Activated T-helper 2 cell treated with anti-CD3 and anti-CD28 coated beads, Interferon-gamma antibody, Interleukin-2, Interleukin-4, amounts not matched to agents 10 μg/mL and 5 μg/mL and 100 μg/mL, durations not matched to agents 14 hours and 24 hours and 36 hours (primary cell): ENCODE measurements around the gene TMEM178B. TPM values are rescaled to one million over a fixed set of nuclear protein-coding genes. Genes with fewer than 3 reads are reported as not detected.

ENCODE experiments used
- DNase-seq: peaks from one replicate; pipeline ENCODE4 v3.0.0; 2021; ENCODE audit warnings: low spot score
- H3K27ac Mint-ChIP-seq: one replicate; pipeline ENCODE4 v1.8.0; 2021; ENCODE audit warnings: mixed read lengths
- H3K27me3 Mint-ChIP-seq: one replicate; pipeline ENCODE4 v1.8.0; 2021; ENCODE audit warnings: low read depth, mixed read lengths
- H3K36me3 Mint-ChIP-seq: one replicate; pipeline ENCODE4 v1.8.0; 2021; ENCODE audit warnings: low read depth, mixed read lengths
- H3K4me1 Mint-ChIP-seq: one replicate; pipeline ENCODE4 v1.8.0; 2021; ENCODE audit warnings: low read depth, mixed read lengths
- H3K4me3 Mint-ChIP-seq: one replicate; pipeline ENCODE4 v1.8.0; 2021; ENCODE audit warnings: low read depth, mild to moderate bottlenecking, moderate library complexity, mixed read lengths
- H3K9me3 Mint-ChIP-seq: one replicate; pipeline ENCODE4 v1.8.0; 2021; ENCODE audit warnings: mixed read lengths
- intact Hi-C: fragments of 100-400 bp; cut with micrococcal nuclease; formaldehyde crosslinking; loops from one replicate; pipeline ENCODE4 v1.15.1; 2023
- total RNA-seq: library from RNA; stranded (reverse); gene quantifications from 2 replicates; pipeline ENCODE4 v1.2.3, GENCODE V29; 2022

Gene TMEM178B
- total RNA-seq, 1 donor from 2014 or later, result 0.30 TPM

DNA sequence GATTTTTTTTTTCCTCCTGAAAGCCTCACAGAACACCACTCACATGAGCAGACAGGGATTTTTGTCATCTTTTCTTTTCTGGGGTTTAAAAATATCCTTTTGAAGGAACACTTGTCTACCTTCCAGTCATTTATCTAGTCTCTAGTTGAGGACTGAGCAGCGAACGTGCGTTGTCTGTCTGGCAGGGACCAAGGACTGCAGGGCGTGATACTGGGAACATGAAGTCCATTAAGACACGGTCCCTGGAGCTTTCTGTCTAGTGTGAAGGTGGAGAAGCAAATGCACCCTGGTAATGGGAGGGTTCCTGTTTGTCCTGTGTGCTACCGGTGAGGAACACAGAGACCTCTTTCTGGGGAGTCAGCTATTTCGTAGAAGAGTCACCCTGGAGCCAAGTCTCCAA, 207.4 kb downstream of the TMEM178B start:
- no peak for DNase-seq
- no peaks in the 10 kb centered on the region for H3K27me3 Mint-ChIP-seq
- no peaks in the 10 kb centered on the region for H3K9me3 Mint-ChIP-seq
- H3K4me3 Mint-ChIP-seq, result no peak overlapping the region
- no peak overlapping the region for H3K27ac Mint-ChIP-seq
- intact Hi-C loops, result no loop called here
- no peaks in the 10 kb centered on the region for H3K36me3 Mint-ChIP-seq
- no peaks in the 10 kb centered on the region for H3K4me1 Mint-ChIP-seq

DNA sequence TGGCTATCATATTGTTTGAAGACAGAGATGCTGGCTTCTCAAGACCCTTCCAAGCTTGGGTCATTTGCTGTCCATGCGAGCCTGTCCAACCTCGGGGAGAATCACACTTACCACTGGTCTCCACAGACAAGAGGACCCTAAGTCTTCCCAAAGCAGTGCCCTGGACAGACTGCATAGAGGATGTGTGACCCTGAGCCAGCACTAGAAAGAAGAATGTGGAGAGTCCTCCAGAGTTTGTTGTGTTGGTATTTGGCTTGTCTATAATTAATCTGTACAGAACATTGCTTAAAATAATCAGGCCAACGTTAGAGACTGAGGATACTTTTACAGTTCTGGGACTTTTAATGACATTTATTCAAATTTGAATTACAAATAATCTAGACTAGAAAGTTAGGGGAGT, 212.7 kb downstream of the TMEM178B start:
- no peaks in the 10 kb centered on the region for H3K9me3 Mint-ChIP-seq
- H3K27ac Mint-ChIP-seq, result no peak overlapping the region
- H3K4me3 Mint-ChIP-seq, result no peak overlapping the region
- no peaks in the 10 kb centered on the region for H3K4me1 Mint-ChIP-seq
- no peaks in the 10 kb centered on the region for H3K36me3 Mint-ChIP-seq
- H3K27me3 Mint-ChIP-seq, result peaks cover 2% of the 10 kb centered on the region
- DNase-seq, result no peak
- intact Hi-C loops, result no loop called here

GRCh38 chr7:141287936-141288335, 214.1 kb downstream of the TMEM178B start:
- intact Hi-C loops, result no loop called here

GRCh38 chr7:141288626-141289025, 214.8 kb downstream of the TMEM178B start:
- Mint-ChIP-seq H3K4me3 (no peak overlapping the region), H3K27ac (no peak overlapping the region), H3K27me3 (peaks cover 6% of the 10 kb centered on the region), H3K36me3 (no peaks in the 10 kb centered on the region), H3K9me3 (no peaks in the 10 kb centered on the region), H3K4me1 (no peaks in the 10 kb centered on the region)
- no peak for DNase-seq
- intact Hi-C loops, result no loop called here

More at GRCh38 chr7:141287936-141288335, 214.1 kb downstream of the TMEM178B start:
- H3K4me3 Mint-ChIP-seq, result no peak overlapping the region
- H3K27me3 Mint-ChIP-seq, result peaks cover 6% of the 10 kb centered on the region
- no peak for DNase-seq
- no peaks in the 10 kb centered on the region for H3K36me3 Mint-ChIP-seq
- no peak overlapping the region for H3K27ac Mint-ChIP-seq
- H3K9me3 Mint-ChIP-seq, result no peaks in the 10 kb centered on the region
- H3K4me1 Mint-ChIP-seq, result no peaks in the 10 kb centered on the region

DNA sequence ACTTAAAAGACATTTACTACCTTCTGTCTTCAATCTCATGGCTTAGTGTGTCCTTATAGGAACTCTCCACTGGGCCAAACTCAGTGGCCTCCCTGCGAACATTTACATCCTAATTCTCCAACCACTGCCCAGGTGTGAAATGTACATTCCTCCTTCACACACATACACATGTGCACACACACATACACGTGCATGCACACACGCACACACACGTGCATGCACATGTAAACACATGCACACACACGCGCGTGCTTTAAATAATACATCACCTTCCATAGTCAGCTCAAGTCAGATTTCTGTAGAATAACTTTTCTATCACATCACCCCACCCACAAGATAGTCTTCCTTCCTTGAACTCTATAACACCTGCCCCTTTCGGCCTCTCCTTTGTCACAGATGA, 216.5 kb downstream of the TMEM178B start:
- no peak for DNase-seq
- no peak overlapping the region for H3K4me3 Mint-ChIP-seq
- intact Hi-C loops, result no loop called here
- no peaks in the 10 kb centered on the region for H3K4me1 Mint-ChIP-seq
- H3K27ac Mint-ChIP-seq, result no peak overlapping the region
- no peaks in the 10 kb centered on the region for H3K9me3 Mint-ChIP-seq
- peaks cover 6% of the 10 kb centered on the region for H3K27me3 Mint-ChIP-seq
- no peaks in the 10 kb centered on the region for H3K36me3 Mint-ChIP-seq

DNA sequence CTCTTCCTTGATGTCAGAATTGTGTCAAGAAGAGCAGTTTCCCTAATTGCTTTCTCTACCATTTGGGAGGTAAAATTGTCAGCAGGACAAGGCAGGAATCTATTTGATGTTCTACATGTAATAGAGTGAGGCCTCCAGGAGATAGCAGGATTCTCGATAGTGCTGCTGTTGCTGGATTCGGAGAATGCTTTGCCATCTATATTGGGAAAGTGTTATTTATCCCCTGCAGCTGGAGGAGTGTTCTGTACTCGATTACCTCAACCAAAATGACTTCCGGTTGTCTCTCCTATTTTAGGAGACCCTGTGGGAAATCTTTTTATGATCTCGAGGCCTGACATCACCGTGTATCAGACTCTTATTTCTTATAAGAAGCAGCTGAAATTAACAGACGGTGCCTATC, 217.1 kb downstream of the TMEM178B start:
- Mint-ChIP-seq H3K4me1 (no peaks in the 10 kb centered on the region), H3K9me3 (no peaks in the 10 kb centered on the region), H3K27ac (no peak overlapping the region), H3K36me3 (no peaks in the 10 kb centered on the region), H3K4me3 (no peak overlapping the region), H3K27me3 (peaks cover 6% of the 10 kb centered on the region)
- DNase-seq, result no peak
- intact Hi-C loops, result no loop called here

GRCh38 chr7:141291541-141291940, 217.7 kb downstream of the TMEM178B start:
- H3K36me3 Mint-ChIP-seq, result no peaks in the 10 kb centered on the region
- no peaks in the 10 kb centered on the region for H3K4me1 Mint-ChIP-seq
- no peak for DNase-seq
- no peaks in the 10 kb centered on the region for H3K9me3 Mint-ChIP-seq
- peaks cover 6% of the 10 kb centered on the region for H3K27me3 Mint-ChIP-seq
- intact Hi-C loops, result no loop called here
- no peak overlapping the region for H3K27ac Mint-ChIP-seq
- H3K4me3 Mint-ChIP-seq, result no peak overlapping the region

- no peak for DNase-seq
- Mint-ChIP-seq H3K9me3 (no peaks in the 10 kb centered on the region), H3K27ac (no peak overlapping the region), H3K4me3 (no peak overlapping the region), H3K4me1 (no peaks in the 10 kb centered on the region), H3K27me3 (peaks cover 4% of the 10 kb centered on the region), H3K36me3 (no peaks in the 10 kb centered on the region)
- intact Hi-C loops, result no loop called here
Measured at GRCh38 chr7:141294143-141294829, 220.4 kb downstream of the TMEM178B start.

DNA sequence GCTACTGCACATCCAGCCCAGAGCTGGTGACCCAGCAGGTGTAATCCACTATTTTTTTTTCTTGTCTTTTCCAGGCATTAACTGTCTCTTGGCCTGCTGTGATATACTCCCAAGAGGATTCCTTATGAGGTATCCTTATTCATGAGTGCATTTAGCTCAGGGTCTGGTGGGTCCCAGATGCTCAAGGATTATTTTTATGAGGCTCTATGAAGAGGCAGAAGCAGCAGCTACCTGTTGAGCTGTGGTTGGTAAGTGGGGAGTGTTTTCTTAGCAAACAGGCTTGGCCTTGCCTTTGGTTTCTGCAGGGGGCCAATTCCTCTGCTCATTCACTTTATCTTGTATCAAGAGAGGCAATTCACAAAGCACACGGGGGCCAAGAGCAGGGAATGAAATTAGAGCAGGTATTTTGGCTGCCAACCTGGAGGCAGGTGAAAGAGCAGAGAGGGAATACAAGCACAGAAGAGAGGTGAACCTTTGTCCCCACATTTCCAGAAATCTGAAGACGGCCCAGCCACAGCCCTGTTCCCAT, 221.6 kb downstream of the TMEM178B start:
- intact Hi-C loops, result no loop called here
- Mint-ChIP-seq H3K4me3 (no peak overlapping the region), H3K9me3 (no peaks in the 10 kb centered on the region), H3K27me3 (peaks cover 4% of the 10 kb centered on the region), H3K4me1 (no peaks in the 10 kb centered on the region), H3K27ac (no peak overlapping the region), H3K36me3 (no peaks in the 10 kb centered on the region)
- no peak for DNase-seq

- Mint-ChIP-seq H3K27me3 (no peaks in the 10 kb centered on the region), H3K4me1 (no peaks in the 10 kb centered on the region), H3K36me3 (no peaks in the 10 kb centered on the region), H3K9me3 (no peaks in the 10 kb centered on the region), H3K27ac (no peak overlapping the region), H3K4me3 (no peak overlapping the region)
- intact Hi-C loops, result no loop called here
- no peak for DNase-seq
Measured at GRCh38 chr7:141300816-141301215, 227.0 kb downstream of the TMEM178B start.

DNA sequence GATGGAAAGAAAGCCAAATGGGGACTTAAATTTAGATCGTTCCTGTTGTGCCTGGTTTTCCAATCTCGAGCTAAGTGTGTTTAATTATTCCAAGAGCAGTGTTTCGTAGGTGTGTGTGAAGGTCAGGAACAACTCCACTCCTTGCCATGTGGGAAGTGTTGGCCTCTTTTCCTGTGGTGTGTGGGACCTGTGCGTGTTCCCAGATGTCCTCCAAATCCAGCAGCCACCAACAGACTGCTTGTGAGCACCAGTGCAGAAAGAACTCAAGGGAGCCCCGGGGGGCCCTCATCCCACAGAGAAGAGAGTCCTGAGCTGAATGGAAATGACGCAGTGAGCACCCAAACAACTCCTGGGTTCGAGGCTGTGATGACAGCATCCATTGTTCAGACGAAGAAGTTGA, 227.7 kb downstream of the TMEM178B start:
- no peak overlapping the region for H3K27ac Mint-ChIP-seq
- intact Hi-C loops, result no loop called here
- DNase-seq, result no peak
- no peaks in the 10 kb centered on the region for H3K9me3 Mint-ChIP-seq
- H3K36me3 Mint-ChIP-seq, result no peaks in the 10 kb centered on the region
- no peak overlapping the region for H3K4me3 Mint-ChIP-seq
- no peaks in the 10 kb centered on the region for H3K27me3 Mint-ChIP-seq
- H3K4me1 Mint-ChIP-seq, result no peaks in the 10 kb centered on the region

DNA sequence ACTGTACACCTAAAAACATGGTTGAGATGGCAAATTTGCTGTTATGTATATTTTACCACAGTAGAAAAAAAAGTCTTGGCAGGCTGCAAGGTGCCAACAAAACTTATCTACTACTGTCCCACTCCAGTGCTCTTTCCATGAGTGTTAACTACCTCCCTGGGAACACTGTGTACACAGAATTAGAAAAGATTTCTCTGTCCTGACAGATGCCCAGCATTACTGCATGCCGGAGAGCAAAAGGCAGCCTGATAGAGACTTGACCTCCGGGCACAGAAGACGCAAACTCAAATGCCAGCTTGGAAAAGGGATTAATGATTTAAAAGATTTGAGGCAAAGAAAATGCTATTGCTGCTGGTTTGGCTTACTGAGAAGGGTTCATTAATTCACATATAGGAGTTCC, 228.8 kb downstream of the TMEM178B start:
- Mint-ChIP-seq H3K36me3 (no peaks in the 10 kb centered on the region), H3K27ac (no peak overlapping the region), H3K9me3 (no peaks in the 10 kb centered on the region), H3K4me1 (no peaks in the 10 kb centered on the region), H3K4me3 (no peak overlapping the region), H3K27me3 (no peaks in the 10 kb centered on the region)
- intact Hi-C loops, result no loop called here
- DNase-seq, result no peak

DNA sequence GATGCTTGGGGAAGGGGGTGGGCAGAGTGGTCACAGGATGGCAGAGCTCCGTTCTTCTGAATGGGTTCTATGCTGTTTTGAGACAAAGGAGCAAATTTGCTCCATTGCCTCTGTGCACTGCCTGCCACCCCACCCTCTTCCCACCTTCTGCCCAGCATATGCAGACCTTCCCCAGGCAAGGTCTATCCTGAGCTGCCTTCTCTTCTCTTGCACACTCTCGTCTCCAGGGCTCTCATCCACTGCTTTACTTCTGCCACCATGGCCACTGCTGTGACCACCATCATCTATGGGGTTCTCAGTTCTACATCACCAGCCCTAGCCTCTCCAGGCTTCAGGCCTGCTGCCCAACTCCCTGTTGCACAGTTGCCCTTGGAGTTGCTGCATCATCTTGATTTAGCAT, 230.4 kb downstream of the TMEM178B start:
- Mint-ChIP-seq H3K4me1 (no peaks in the 10 kb centered on the region), H3K27me3 (no peaks in the 10 kb centered on the region), H3K9me3 (no peaks in the 10 kb centered on the region), H3K36me3 (no peaks in the 10 kb centered on the region), H3K27ac (no peak overlapping the region), H3K4me3 (no peak overlapping the region)
- DNase-seq, result no peak
- intact Hi-C loops, result no loop called here

DNA sequence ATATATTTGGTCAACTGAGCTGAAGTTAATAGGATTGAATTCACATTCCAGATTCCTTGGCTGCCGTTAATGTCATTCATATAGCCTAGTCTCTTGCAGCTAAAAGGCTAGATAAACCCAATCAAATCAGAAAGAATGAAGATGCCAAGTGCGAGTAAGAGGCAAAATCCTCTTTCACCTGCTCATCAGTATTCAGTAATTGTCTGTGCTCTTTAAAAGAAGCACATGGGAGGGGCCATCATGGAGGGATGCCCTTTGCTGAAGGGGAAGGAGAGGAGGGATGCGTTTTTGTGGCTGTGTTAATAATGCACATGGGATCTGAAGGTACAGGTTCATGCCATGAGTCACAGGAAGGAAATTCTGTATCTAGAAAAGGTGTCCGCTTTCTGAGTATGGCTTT, 232.2 kb downstream of the TMEM178B start:
- Mint-ChIP-seq H3K4me1 (no peaks in the 10 kb centered on the region), H3K9me3 (no peaks in the 10 kb centered on the region), H3K27me3 (no peaks in the 10 kb centered on the region), H3K36me3 (no peaks in the 10 kb centered on the region), H3K4me3 (no peak overlapping the region), H3K27ac (no peak overlapping the region)
- DNase-seq, result no peak
- intact Hi-C loops, result no loop called here
